IPS-18a (cell line): ENCODE data around the gene TCF20.

ENCODE experiments used
- H3K27ac ChIP-seq: one replicate; pipeline ENCODE4 v1.5.1; 2013; ENCODE audit warnings: low read length
- H3K27me3 ChIP-seq: one replicate; pipeline ENCODE4 v1.6.1; 2013; ENCODE audit warnings: mild to moderate bottlenecking, low read length; ENCODE audit not compliant: control insufficient read depth, insufficient read depth
- H3K36me3 ChIP-seq: one replicate; pipeline ENCODE4 v1.6.1; 2013; ENCODE audit warnings: low read depth, low read length; ENCODE audit not compliant: control insufficient read depth
- H3K4me1 ChIP-seq: one replicate; pipeline ENCODE4 v1.6.1; 2013; ENCODE audit warnings: low read depth, low read length; ENCODE audit not compliant: control insufficient read depth
- H3K4me3 ChIP-seq: one replicate; pipeline ENCODE4 v1.5.1; 2013; ENCODE audit warnings: low read length
- H3K9ac ChIP-seq: one replicate; pipeline ENCODE4 v1.6.1; 2013; ENCODE audit warnings: mild to moderate bottlenecking, low read length, moderate library complexity
- H3K9me3 ChIP-seq: one replicate; pipeline ENCODE4 v1.6.1; 2013; ENCODE audit warnings: low read depth, low read length; ENCODE audit not compliant: control insufficient read depth

TCF20 gene

GRCh38 chr22:42309865-42310264 is 39.4 kb upstream of the TCF20 start:
- Histone ChIP-seq H3K4me1 (peaks cover 9% of the 10 kb centered on the region), H3K27ac (no peak overlapping the region), H3K4me3 (no peak overlapping the region), H3K9me3 (no peaks in the 10 kb centered on the region), H3K9ac (no peak overlapping the region), H3K27me3 (peaks cover 11% of the 10 kb centered on the region), H3K36me3 (no peaks in the 10 kb centered on the region)

DNA sequence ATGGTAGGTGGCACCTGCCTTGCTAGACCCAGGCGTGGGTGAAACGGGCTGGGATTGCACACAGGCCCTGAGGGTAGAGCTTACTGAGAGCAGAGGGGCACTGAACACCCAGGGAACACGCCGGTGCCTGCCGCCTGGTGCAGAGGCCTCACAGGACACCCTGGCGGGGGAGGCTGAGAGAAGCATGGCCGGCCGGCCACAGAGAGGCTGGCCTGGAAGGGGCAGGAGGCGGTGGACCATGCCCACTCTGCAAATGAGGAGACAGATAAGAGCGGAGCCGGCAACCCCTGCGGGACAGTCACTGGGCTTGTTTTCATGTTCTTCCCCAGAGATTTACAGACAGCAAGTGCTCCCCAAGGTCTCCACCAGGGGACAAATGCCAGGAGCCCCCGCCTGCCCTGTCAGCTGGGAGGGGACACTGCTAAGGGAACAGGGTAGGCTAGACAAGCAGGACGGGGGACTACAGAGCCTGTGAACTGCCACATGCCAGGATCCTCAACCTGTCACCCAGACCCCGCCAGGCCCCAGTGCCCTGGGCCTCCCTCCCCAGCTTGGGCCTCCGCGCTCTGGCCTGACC is 38.5 kb upstream of the TCF20 start:
- Histone ChIP-seq H3K9me3 (no peaks in the 10 kb centered on the region), H3K27me3 (peaks cover 19% of the 10 kb centered on the region), H3K9ac (no peak overlapping the region), H3K27ac (no peak overlapping the region), H3K4me3 (no peak overlapping the region), H3K36me3 (no peaks in the 10 kb centered on the region), H3K4me1 (peaks cover 6% of the 10 kb centered on the region)

DNA sequence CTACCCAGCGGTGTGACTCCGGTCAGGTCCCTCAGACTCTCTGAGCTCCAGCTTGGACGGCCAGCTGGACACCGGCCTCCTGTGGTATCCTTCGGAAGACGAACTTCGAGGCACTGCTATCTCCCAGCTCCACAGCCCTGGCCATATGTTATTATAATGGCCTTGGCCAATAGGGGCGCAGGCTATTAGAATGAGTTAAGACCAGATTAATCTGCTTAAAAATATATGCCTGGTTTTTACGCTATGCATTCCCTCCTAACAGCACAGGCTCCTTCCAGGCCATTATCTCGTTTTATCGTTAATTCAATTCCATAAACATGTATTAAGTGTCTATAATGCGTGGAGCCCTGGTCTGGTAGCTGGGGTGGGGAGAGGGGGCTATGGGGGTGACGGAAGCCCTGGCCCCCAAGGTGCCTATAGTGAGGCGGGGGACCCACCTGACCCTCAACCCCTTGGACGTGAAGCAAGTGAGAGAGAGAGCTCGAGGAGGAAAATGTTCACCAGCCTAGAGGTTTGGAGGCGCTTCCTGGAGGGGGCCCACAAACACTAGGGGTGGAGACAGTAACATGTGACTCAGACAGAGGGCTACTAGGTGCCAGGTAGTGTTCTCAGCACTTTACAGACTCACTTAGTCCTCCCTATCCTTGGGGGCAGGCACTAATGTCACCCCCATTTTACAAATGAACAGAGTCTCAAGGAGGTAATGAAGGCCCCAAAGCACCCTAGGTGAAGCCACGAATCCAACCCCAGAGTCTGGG is 37.5 kb upstream of the TCF20 start:
- no peaks in the 10 kb centered on the region for H3K36me3 ChIP-seq
- peaks cover 6% of the 10 kb centered on the region for H3K4me1 ChIP-seq
- H3K27ac ChIP-seq, result no peak overlapping the region
- H3K27me3 ChIP-seq, result peaks cover 24% of the 10 kb centered on the region
- H3K9ac ChIP-seq, result no peak overlapping the region
- H3K4me3 ChIP-seq, result no peak overlapping the region
- H3K9me3 ChIP-seq, result no peaks in the 10 kb centered on the region

GRCh38 chr22:42306010-42306409 is 35.6 kb upstream of the TCF20 start:
- H3K9ac ChIP-seq, result no peak overlapping the region
- no peaks in the 10 kb centered on the region for H3K9me3 ChIP-seq
- H3K27ac ChIP-seq, result no peak overlapping the region
- H3K4me3 ChIP-seq, result no peak overlapping the region
- H3K27me3 ChIP-seq, result peaks cover 40% of the 10 kb centered on the region
- peaks cover 6% of the 10 kb centered on the region for H3K4me1 ChIP-seq
- no peaks in the 10 kb centered on the region for H3K36me3 ChIP-seq

GRCh38 chr22:42304324-42304790 is 33.9 kb upstream of the TCF20 start:
- peak overlapping the region; percentile 43 for H3K4me3 ChIP-seq
- peaks cover 20% of the 10 kb centered on the region for H3K4me1 ChIP-seq
- H3K27ac ChIP-seq, result no peak overlapping the region
- no peaks in the 10 kb centered on the region for H3K36me3 ChIP-seq
- no peak overlapping the region for H3K9ac ChIP-seq
- H3K27me3 ChIP-seq, result peaks cover 40% of the 10 kb centered on the region
- H3K9me3 ChIP-seq, result no peaks in the 10 kb centered on the region

- Histone ChIP-seq H3K9me3 (no peaks in the 10 kb centered on the region), H3K4me1 (peaks cover 23% of the 10 kb centered on the region), H3K27ac (no peak overlapping the region), H3K36me3 (no peaks in the 10 kb centered on the region), H3K9ac (no peak overlapping the region), H3K4me3 (peak overlapping the region; percentile 43), H3K27me3 (peaks cover 40% of the 10 kb centered on the region)
Measured at GRCh38 chr22:42303396-42304323, 33.2 kb upstream of the TCF20 start.

DNA sequence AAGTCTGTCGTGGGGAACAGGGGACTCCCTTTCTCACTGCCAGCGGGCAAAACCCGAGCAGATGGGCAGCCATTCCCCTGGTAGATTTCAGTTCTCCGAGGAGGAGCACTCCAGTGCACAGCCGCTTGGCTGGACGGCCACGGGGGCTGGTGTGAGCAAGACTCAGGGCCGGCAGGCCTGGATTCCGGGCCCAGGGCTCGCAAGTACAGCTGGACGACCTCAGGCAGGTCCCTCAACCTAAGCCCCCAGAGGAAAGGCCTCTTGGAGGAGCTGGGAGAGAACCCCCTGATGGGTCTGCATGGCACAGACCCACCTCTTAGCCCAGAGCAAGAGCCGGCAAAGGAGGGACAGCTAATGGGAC is 31.3 kb upstream of the TCF20 start:
- Histone ChIP-seq H3K27ac (no peak overlapping the region), H3K4me3 (no peak overlapping the region), H3K9me3 (no peaks in the 10 kb centered on the region), H3K4me1 (peaks cover 30% of the 10 kb centered on the region), H3K9ac (no peak overlapping the region), H3K27me3 (peaks cover 40% of the 10 kb centered on the region), H3K36me3 (no peaks in the 10 kb centered on the region)

DNA sequence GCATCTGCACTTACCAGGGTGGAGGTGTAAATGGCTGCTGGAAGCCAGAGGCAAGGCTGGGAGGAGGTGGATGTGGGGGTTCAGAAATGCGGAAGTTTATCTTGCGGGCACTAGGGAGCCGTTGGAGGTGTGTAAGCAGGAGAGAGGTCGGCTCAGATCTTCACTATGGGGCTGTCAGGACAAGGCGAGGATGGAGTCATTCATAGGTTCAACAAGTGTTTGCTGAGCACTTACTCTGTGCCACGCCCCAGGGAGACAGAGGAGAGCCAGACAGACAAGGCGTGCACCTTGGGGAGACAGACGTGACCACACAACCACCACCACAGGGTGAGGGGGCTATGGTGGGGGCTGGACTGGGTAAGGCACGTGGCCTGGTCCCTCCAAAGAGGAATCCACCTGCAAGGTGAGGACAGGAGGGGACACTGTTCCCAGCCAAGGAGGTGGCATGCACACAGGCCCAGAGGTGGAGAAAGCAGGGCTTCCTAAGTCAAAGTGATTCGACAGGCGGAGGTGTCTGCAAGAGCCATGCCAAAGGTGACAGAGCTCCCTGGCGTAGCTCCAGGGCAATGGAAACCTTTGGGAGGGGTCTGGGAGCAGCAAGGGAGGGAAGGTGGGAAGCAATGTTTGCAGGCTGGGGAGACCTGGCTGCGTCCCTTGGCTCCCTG is 30.8 kb upstream of the TCF20 start:
- peaks cover 40% of the 10 kb centered on the region for H3K27me3 ChIP-seq
- H3K9ac ChIP-seq, result no peak overlapping the region
- no peak overlapping the region for H3K4me3 ChIP-seq
- H3K27ac ChIP-seq, result no peak overlapping the region
- H3K36me3 ChIP-seq, result no peaks in the 10 kb centered on the region
- peaks cover 31% of the 10 kb centered on the region for H3K4me1 ChIP-seq
- H3K9me3 ChIP-seq, result no peaks in the 10 kb centered on the region

GRCh38 chr22:42300259-42301076 is 30.0 kb upstream of the TCF20 start:
- H3K4me3 ChIP-seq, result peak overlapping the region; percentile 49
- peaks cover 36% of the 10 kb centered on the region for H3K27me3 ChIP-seq

DNA sequence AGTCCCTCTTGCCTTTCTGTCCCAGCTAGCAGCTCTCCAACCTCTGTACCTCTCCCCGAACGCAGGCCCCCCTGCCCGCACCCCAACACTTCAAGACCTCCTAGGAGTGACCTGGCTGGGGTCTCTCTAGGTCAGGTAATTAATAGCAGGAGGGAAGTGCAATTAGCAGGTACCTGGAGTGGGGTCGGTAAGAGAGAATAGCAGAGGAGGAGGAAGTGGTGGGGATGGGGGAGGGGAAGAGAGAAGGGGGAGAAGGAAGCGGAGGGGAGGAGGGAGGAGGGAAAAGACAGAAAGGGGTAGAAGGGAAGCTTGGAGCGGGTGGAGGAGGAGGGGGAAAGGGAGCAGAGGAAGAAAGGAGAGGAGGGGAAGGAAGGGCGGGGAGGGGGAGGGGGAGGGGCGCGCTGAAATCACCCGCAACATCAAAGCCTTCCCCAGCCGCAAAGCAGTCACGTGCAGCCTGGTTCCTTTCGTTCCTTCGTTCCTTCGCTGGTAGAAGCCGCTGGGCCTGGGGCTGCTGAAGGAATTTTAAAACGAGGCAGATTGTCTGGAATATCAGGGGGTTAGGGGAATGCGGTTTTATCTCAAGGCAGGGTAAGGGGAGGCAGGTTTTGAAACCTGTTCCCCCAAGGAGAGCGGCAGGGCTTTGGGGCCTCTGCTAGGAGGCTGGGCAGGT is 29.3 kb upstream of the TCF20 start:
- Histone ChIP-seq H3K9me3 (no peaks in the 10 kb centered on the region), H3K27ac (no peak overlapping the region), H3K9ac (no peak overlapping the region), H3K4me1 (peaks cover 31% of the 10 kb centered on the region), H3K27me3 (peaks cover 28% of the 10 kb centered on the region), H3K4me3 (peak overlapping the region; percentile 49), H3K36me3 (no peaks in the 10 kb centered on the region)

More at GRCh38 chr22:42300259-42301076, 30.0 kb upstream of the TCF20 start:
- H3K9me3 ChIP-seq, result no peaks in the 10 kb centered on the region
- no peak overlapping the region for H3K27ac ChIP-seq
- H3K4me1 ChIP-seq, result peaks cover 31% of the 10 kb centered on the region
- H3K36me3 ChIP-seq, result no peaks in the 10 kb centered on the region
- no peak overlapping the region for H3K9ac ChIP-seq
